K562 (cell line): ENCODE data around the gene TXNDC15. TPM values are rescaled to one million over a fixed set of nuclear protein-coding genes. Genes with fewer than 3 reads are reported as not detected.

Experiments used
- BRF2 ChIP-seq: IDR thresholded peaks from 3 replicates; pipeline ENCODE4 v1.6.1; 2011; ENCODE audit warnings: borderline replicate concordance, mild to moderate bottlenecking; ENCODE audit not compliant: insufficient read length, insufficient read depth
- CBX3 ChIP-seq, 2 experiments: IDR thresholded peaks; 1 replicate in 1 of 2; 2 replicates in 1 of 2; pipeline ENCODE4 v1.6.1; 2012; ENCODE audit warnings: inconsistent platforms in 2 of 2, low read length in 2 of 2, borderline replicate concordance in 1 of 2, control low read depth in 1 of 2
- HDAC2 ChIP-seq: fragments of 450-650 bp; IDR thresholded peaks from 2 replicates; pipeline ENCODE4 v1.6.1; 2016; ENCODE audit warnings: mild to moderate bottlenecking
- PHF8 ChIP-seq: fragments of 200-600 bp; sonication (generic); IDR thresholded peaks from 2 replicates; pipeline ENCODE4 v1.6.1; 2012; ENCODE audit warnings: mixed run types, mild to moderate bottlenecking, inconsistent platforms, low read length, moderate library complexity, borderline replicate concordance
- RBM34 ChIP-seq: fragments of 200-400 bp; formaldehyde crosslinking; IDR thresholded peaks from 2 replicates; pipeline ENCODE4 v1.6.1; 2018; ENCODE audit warnings: low read length, borderline replicate concordance; ENCODE audit not compliant: insufficient read depth
- polyA plus RNA-seq, 8 experiments: library from polyadenylated mRNA; depleted of rRNA in 4 of 8; stranded (reverse) in 5 of 8; unstranded in 3 of 8; fragments of >200 nt; fragmentation: Nextera tagmentation in 2 of 8; fragmentation: Illumina TruSeq in 1 of 8; extraction: Ambion mirVana in 2 of 8; extraction: Trizol in 1 of 8; gene quantifications; 2 replicates each; pipeline versions ENCODE4 v1.2.1 to v1.2.3, GENCODE V29; 2011 to 2014; ENCODE audit warnings: inconsistent platforms in 1 of 8, missing spikeins in 1 of 8
- total RNA-seq, 7 experiments: library from RNA; depleted of rRNA in 6 of 7; stranded (reverse); fragments of >200 nt in 6 of 7; fragmentation: Illumina TruSeq in 2 of 7; extraction: Trizol in 2 of 7; gene quantifications; 2 replicates each; pipeline versions ENCODE4 v1.2.1 to v1.2.3, GENCODE V29; 2011 to 2021; ENCODE audit warnings: low replicate concordance in 1 of 7
- TF ChIP-seq, protein P1 (sequence below): fragments of 450-650 bp; formaldehyde crosslinking; IDR thresholded peaks from 2 replicates; pipeline ENCODE4 v1.4.0; 2020; ENCODE audit warnings: mild to moderate bottlenecking, moderate library complexity
- TF ChIP-seq, protein P2 (sequence below): fragments of 250-450 bp; sonication (Bioruptor Pico); IDR thresholded peaks from 2 replicates; pipeline ENCODE4 v1.8.0; 2021; ENCODE audit warnings: borderline replicate concordance, mild to moderate bottlenecking, moderate library complexity; ENCODE audit not compliant: poor library complexity, severe bottlenecking
- TF ChIP-seq, protein P3 (sequence below), 2 experiments: fragments of 450-650 bp; IDR thresholded peaks; 2 replicates each; pipeline ENCODE4 v1.6.1; 2016; ENCODE audit warnings: mild to moderate bottlenecking in 2 of 2, borderline replicate concordance in 1 of 2, low read depth in 1 of 2, moderate library complexity in 1 of 2
- TF ChIP-seq, protein P4 (sequence below): fragments of 450-650 bp; IDR thresholded peaks from 2 replicates; pipeline ENCODE4 v1.6.1; 2018; ENCODE audit not compliant: partially characterized antibody

Gene TXNDC15
- total and polyA plus RNA-seq, 9 of the 15 experiments (the other 6 are each of a cell fraction or from before 2014, with no cell fraction given): 3.0 to 15.4 (median 12.3) TPM

DNA sequence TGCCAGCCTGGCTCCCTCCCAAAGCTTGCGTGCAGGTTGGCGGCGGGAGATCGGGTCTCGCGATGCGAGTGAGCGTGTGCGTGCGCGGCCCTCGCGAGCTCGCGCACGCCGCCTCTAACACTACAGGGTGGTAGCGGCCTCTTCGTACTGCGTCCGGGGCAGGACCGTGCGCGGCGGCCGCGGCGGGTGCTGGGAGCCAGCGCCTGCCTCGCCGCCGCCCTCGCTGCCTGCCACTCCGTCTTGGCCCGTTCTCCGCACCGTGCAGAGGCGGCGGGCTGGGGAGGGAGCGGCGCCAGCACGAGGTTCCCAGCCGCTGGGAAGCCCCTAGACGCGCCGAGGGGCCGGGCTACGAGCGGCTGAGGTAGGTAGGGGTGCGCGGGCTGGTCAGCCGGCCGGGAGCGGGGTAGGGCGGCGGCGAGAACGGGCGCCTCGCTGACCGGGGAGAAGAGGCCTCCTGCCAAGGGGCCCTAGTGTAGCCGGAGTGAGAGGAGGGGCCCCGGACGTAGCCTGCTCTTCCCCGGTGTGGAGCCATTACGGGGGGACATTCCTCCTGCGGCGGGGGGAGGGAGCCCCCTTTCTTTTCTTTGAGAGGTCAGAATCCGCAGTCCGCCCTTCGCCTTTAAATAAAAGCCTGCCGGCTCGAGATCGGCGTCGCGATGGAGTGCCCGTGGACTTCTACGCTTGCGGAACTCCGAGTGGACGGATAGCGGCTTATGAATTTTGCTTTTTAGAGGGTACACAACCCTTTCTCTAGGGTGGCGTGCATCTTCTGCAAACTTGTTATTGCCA is 28.1 kb upstream of the TXNDC15 start, which contains the start of gene C5orf24 (continued):
- TF ChIP-seq CBX3 (IDR thresholded peaks at IDR 0.05; ENCODE audit: borderline replicate concordance in 1 of 2, low read length in 2 of 2): no peak; a peak in 1 of 3 replicates
- TF ChIP-seq, protein P1, sequence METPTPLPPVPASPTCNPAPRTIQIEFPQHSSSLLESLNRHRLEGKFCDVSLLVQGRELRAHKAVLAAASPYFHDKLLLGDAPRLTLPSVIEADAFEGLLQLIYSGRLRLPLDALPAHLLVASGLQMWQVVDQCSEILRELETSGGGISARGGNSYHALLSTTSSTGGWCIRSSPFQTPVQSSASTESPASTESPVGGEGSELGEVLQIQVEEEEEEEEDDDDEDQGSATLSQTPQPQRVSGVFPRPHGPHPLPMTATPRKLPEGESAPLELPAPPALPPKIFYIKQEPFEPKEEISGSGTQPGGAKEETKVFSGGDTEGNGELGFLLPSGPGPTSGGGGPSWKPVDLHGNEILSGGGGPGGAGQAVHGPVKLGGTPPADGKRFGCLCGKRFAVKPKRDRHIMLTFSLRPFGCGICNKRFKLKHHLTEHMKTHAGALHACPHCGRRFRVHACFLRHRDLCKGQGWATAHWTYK (CRISPR knock-in tag): peak; percentile 86
- TF ChIP-seq PHF8: peak; percentile 99; the same call in 1 of the 2 replicates
- TF ChIP-seq BRF2: no peak
- TF ChIP-seq RBM34: 0 out of 2 replicates have a peak, but pooled peaks have one; percentile 39
- peak; percentile 43; the same call in 1 of the 2 replicates for TF ChIP-seq HDAC2
- TF ChIP-seq, protein P2, sequence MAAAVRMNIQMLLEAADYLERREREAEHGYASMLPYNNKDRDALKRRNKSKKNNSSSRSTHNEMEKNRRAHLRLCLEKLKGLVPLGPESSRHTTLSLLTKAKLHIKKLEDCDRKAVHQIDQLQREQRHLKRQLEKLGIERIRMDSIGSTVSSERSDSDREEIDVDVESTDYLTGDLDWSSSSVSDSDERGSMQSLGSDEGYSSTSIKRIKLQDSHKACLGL (CRISPR knock-in tag): no peak
- TF ChIP-seq, protein P3, sequence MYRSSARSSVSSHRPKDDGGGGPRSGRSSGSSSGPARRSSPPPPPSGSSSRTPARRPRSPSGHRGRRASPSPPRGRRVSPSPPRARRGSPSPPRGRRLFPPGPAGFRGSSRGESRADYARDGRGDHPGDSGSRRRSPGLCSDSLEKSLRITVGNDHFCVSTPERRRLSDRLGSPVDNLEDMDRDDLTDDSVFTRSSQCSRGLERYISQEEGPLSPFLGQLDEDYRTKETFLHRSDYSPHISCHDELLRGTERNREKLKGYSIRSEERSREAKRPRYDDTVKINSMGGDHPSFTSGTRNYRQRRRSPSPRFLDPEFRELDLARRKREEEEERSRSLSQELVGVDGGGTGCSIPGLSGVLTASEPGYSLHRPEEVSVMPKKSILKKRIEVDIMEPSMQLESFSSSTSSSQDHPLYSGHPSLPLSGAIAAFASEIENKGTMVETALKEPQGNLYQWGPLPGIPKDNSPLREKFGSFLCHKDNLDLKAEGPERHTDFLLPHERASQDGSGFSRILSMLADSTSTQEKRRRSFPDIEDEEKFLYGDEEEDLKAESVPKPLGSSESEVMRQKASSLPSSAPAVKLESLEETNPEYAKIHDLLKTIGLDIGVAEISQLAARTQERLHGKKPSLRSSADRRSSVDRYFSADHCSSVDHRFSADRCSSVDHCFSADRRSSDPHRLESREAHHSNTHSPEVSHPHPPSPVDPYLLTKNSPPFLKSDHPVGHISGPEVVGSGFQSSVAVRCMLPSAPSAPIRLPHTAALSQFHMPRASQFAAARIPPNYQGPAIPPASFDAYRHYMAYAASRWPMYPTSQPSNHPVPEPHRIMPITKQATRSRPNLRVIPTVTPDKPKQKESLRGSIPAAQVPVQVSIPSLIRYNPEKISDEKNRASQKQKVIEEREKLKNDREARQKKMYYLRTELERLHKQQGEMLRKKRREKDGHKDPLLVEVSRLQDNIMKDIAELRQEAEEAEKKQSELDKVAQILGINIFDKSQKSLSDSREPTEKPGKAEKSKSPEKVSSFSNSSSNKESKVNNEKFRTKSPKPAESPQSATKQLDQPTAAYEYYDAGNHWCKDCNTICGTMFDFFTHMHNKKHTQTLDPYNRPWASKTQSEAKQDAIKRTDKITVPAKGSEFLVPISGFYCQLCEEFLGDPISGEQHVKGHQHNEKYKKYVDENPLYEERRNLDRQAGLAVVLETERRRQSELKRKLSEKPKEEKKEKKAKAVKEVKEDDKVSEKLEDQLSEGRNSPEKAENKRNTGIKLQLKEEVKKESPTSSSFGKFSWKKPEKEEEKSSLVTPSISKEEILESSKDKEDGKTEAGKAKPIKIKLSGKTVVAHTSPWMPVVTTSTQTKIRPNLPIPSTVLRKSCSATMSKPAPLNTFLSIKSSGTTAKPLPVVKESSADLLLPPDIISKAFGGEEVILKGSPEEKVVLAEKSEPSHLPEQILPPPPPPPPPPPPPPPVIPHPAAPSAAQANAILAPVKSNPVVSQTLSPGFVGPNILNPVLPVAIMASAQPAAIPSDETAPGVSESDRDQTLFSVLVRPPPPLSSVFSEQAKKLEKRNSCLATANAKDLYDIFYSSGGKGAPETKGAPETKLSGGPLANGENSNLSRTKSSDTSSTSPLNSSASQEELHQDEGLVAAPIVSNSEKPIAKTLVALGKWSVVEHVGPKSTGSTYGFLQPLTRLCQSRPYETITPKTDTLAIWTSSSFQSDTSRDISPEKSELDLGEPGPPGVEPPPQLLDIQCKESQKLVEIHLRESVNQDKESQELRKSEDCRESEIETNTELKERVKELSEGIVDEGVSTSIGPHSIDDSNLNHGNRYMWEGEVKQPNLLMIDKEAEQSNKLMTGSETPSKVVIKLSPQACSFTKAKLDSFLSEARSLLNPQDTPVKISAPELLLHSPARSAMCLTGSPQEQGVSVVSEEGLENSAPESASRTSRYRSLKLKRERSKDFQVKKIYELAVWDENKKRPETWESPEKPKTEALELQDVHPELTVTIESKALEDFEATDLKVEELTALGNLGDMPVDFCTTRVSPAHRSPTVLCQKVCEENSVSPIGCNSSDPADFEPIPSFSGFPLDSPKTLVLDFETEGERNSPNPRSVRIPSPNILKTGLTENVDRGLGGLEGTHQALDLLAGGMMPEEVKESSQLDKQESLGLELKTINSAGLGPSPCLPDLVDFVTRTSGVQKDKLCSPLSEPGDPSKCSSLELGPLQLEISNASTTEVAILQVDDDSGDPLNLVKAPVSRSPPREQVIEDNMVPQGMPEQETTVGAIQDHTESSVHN (IDR thresholded peaks at IDR 0.05; ENCODE audit: borderline replicate concordance in 1 of 2, low read depth in 1 of 2): no peak
- TF ChIP-seq, protein P4, sequence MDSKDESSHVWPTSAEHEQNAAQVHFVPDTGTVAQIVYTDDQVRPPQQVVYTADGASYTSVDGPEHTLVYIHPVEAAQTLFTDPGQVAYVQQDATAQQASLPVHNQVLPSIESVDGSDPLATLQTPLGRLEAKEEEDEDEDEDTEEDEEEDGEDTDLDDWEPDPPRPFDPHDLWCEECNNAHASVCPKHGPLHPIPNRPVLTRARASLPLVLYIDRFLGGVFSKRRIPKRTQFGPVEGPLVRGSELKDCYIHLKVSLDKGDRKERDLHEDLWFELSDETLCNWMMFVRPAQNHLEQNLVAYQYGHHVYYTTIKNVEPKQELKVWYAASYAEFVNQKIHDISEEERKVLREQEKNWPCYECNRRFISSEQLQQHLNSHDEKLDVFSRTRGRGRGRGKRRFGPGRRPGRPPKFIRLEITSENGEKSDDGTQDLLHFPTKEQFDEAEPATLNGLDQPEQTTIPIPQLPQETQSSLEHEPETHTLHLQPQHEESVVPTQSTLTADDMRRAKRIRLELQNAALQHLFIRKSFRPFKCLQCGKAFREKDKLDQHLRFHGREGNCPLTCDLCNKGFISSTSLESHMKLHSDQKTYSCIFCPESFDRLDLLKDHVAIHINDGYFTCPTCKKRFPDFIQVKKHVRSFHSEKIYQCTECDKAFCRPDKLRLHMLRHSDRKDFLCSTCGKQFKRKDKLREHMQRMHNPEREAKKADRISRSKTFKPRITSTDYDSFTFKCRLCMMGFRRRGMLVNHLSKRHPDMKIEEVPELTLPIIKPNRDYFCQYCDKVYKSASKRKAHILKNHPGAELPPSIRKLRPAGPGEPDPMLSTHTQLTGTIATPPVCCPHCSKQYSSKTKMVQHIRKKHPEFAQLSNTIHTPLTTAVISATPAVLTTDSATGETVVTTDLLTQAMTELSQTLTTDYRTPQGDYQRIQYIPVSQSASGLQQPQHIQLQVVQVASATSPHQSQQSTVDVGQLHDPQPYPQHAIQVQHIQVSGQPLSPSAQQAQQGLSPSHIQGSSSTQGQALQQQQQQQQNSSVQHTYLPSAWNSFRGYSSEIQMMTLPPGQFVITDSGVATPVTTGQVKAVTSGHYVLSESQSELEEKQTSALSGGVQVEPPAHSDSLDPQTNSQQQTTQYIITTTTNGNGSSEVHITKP: no peak
